Smooth muscle cell (in vitro differentiated cells): ENCODE measurements around the gene RDX. TPM values are rescaled to one million over a fixed set of nuclear protein-coding genes. Genes with fewer than 3 reads are reported as not detected.

Source experiments
- DNase-seq: peaks from one replicate; lab custom pipeline; 2025; ENCODE audit not compliant: unreplicated experiment; lab: John Stamatoyannopoulos, UW
- H2AFZ ChIP-seq: fragments of 200-600 bp; sonication (generic); 2 replicates; pipeline ENCODE4 v1.6.0; 2016; ENCODE audit warnings: antibody characterized with exemption, low read depth, mild to moderate bottlenecking
- H3F3A ChIP-seq: fragments of 200-600 bp; sonication (generic); 2 replicates; pipeline ENCODE4 v1.6.0; 2017; ENCODE audit warnings: antibody characterized with exemption, low read depth
- H3K27ac ChIP-seq: fragments of 200-600 bp; sonication (generic); 2 replicates; pipeline ENCODE4 v1.5.1; 2016; ENCODE audit warnings: low read depth, mild to moderate bottlenecking
- H3K27me3 ChIP-seq: fragments of 200-600 bp; sonication (generic); 2 replicates; pipeline ENCODE4 v1.6.1; 2016; ENCODE audit warnings: low read depth, mild to moderate bottlenecking
- H3K36me3 ChIP-seq: fragments of 200-600 bp; sonication (generic); 2 replicates; pipeline ENCODE4 v1.5.1; 2016; ENCODE audit warnings: low read depth
- H3K4me1 ChIP-seq: fragments of 200-600 bp; sonication (generic); 2 replicates; pipeline ENCODE4 v1.5.1; 2016; ENCODE audit warnings: low read depth
- H3K4me2 ChIP-seq: fragments of 200-600 bp; sonication (generic); 2 replicates; pipeline ENCODE4 v1.6.0; 2016; ENCODE audit warnings: mild to moderate bottlenecking
- H3K4me3 ChIP-seq: fragments of 200-600 bp; sonication (generic); 2 replicates; pipeline ENCODE4 v1.5.1; 2016; ENCODE audit warnings: mild to moderate bottlenecking
- H3K79me2 ChIP-seq: fragments of 200-600 bp; sonication (generic); 2 replicates; pipeline ENCODE4 v1.6.0; 2016; ENCODE audit warnings: low read depth, mild to moderate bottlenecking
- H3K9ac ChIP-seq: fragments of 200-600 bp; sonication (generic); 2 replicates; pipeline ENCODE4 v1.6.0; 2016; ENCODE audit warnings: low read depth
- H3K9me3 ChIP-seq: fragments of 200-600 bp; sonication (generic); replicated peaks from 2 replicates; pipeline ENCODE4 v1.5.1; 2016; ENCODE audit warnings: low read depth
- H4K20me1 ChIP-seq: fragments of 200-600 bp; sonication (generic); 2 replicates; pipeline ENCODE4 v1.6.0; 2016; ENCODE audit warnings: low read depth
- WGBS: methylation state at CpG from one replicate; pipeline ENCODE4 v1.1.7; 2016; ENCODE audit warnings: low lambda C conversion rate; 5-methylcytosine and 5-hydroxymethylcytosine counted together
- polyA plus RNA-seq: library from polyadenylated mRNA; unstranded; fragments of >200 nt; fragmentation: Nextera tagmentation; extraction: Ambion mirVana; gene quantifications from 2 replicates; pipeline ENCODE4 v1.2.1, GENCODE V29; 2016
- total RNA-seq: library from RNA; depleted of rRNA; stranded (reverse); fragments of >200 nt; gene quantifications from 2 replicates; pipeline ENCODE4 v1.2.3, GENCODE V29; 2014
- TF ChIP-seq, protein P1 (sequence below): fragments of 200-600 bp; sonication (generic); IDR thresholded peaks from 2 replicates; pipeline ENCODE4 v1.5.1; 2017; ENCODE audit warnings: borderline replicate concordance, mild to moderate bottlenecking, antibody characterized with exemption; ENCODE audit not compliant: insufficient read depth, poor library complexity, severe bottlenecking

Gene RDX
- total and polyA plus RNA-seq, 2 experiments from 2014 or later: 137 to 165 TPM

DNA sequence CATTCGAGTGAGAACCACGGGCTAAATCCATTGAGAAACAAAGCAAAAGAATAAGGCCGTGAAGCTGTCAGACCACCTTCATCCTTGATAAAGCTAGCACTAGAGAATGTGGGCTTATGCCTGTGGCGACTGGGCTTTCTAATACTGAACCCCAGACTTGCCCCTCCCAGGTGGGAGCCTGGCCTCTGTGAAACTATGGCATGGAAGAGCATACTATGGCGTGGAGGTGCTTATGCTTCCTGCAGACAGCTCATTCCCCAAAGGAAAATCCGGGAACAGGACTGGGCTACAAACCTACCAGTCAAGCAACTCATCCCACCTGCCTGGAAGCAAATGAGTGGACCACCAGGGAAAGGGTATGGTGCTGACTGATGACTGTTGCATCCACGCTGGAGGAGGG is 110.8 kb downstream of the RDX start:
- TF ChIP-seq, protein P1, sequence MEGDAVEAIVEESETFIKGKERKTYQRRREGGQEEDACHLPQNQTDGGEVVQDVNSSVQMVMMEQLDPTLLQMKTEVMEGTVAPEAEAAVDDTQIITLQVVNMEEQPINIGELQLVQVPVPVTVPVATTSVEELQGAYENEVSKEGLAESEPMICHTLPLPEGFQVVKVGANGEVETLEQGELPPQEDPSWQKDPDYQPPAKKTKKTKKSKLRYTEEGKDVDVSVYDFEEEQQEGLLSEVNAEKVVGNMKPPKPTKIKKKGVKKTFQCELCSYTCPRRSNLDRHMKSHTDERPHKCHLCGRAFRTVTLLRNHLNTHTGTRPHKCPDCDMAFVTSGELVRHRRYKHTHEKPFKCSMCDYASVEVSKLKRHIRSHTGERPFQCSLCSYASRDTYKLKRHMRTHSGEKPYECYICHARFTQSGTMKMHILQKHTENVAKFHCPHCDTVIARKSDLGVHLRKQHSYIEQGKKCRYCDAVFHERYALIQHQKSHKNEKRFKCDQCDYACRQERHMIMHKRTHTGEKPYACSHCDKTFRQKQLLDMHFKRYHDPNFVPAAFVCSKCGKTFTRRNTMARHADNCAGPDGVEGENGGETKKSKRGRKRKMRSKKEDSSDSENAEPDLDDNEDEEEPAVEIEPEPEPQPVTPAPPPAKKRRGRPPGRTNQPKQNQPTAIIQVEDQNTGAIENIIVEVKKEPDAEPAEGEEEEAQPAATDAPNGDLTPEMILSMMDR: no peak
- Histone ChIP-seq H3K9ac (no peak overlapping the region), H3K4me2 (no peak overlapping the region), H3K9me3 (no peaks in the 10 kb centered on the region), H4K20me1 (no peaks in the 10 kb centered on the region), H3K36me3 (no peaks in the 10 kb centered on the region), H2AFZ (no peak overlapping the region), H3K4me3 (no peak overlapping the region), H3F3A (no peaks in the 10 kb centered on the region), H3K4me1 (no peaks in the 10 kb centered on the region), H3K27me3 (no peaks in the 10 kb centered on the region), H3K27ac (no peak overlapping the region), H3K79me2 (no peaks in the 10 kb centered on the region)
- WGBS: 84% methylated on average over 7 of the region's 7 CpGs
- no peak for DNase-seq

DNA sequence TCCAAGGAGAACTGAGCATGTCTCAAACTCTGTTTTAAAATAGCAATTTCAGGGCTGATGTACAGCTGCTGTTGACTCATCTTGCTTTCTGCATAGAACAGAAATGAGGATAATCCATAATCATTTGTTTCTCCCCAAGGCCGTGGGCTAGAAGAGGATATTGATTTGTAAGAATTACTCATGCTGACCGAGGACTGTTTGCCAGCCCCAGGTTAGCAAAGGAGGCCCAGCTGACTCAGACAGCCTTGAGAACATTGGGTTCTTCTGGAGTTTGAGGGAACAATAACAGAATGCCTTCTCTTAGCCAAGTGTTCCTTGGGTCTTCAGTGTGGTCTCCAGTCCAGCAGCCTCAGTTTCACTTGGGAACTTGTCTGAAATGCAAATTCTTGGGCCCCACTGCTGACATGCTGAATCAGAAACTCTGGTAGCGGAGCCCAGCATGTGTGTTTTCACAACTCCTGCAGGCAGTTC is 111.3 kb downstream of the RDX start:
- no peak overlapping the region for H3K9ac ChIP-seq
- no peaks in the 10 kb centered on the region for H3K36me3 ChIP-seq
- H3F3A ChIP-seq: no peaks in the 10 kb centered on the region
- no peak for DNase-seq
- no peaks in the 10 kb centered on the region for H3K4me1 ChIP-seq
- TF ChIP-seq, protein P1: no peak
- H3K79me2 ChIP-seq: no peaks in the 10 kb centered on the region
- no peaks in the 10 kb centered on the region for H3K27me3 ChIP-seq
- no peaks in the 10 kb centered on the region for H4K20me1 ChIP-seq
- no peaks in the 10 kb centered on the region for H3K9me3 ChIP-seq
- H2AFZ ChIP-seq: no peak overlapping the region
- peak overlapping the region; percentile 8 for H3K4me2 ChIP-seq
- H3K27ac ChIP-seq: no peak overlapping the region
- WGBS: 49% methylated on average over 3 of the region's 3 CpGs
- no peak overlapping the region for H3K4me3 ChIP-seq

DNA sequence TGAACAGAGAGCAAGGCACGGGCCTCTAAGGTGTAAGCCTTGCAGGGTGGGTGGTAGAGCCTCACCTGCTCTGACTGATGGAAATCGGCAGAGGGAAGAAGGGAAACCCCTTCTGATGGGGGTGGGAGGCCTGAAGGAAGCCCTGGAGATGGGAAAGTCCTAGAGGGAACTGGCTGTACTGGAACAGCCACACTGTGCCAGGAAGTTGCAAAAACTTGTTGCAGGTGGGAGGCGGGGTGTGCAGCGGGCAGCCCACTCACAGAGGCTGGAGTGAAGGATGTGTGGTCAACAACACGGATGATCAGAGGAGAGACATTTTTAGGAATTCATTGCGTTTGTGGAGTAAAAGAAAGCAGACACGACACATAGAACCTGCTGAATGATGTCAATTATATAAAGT is 112.0 kb downstream of the RDX start:
- Histone ChIP-seq H3K4me1 (no peaks in the 10 kb centered on the region), H3K79me2 (no peaks in the 10 kb centered on the region), H3K4me2 (no peak overlapping the region), H3K9ac (no peak overlapping the region), H2AFZ (no peak overlapping the region), H4K20me1 (no peaks in the 10 kb centered on the region), H3K27ac (no peak overlapping the region), H3K27me3 (no peaks in the 10 kb centered on the region), H3K9me3 (no peaks in the 10 kb centered on the region), H3F3A (no peaks in the 10 kb centered on the region), H3K36me3 (no peaks in the 10 kb centered on the region), H3K4me3 (no peak overlapping the region)
- 94% methylated on average over 7 of the region's 7 CpGs for WGBS
- TF ChIP-seq, protein P1: no peak
- DNase-seq: no peak

DNA sequence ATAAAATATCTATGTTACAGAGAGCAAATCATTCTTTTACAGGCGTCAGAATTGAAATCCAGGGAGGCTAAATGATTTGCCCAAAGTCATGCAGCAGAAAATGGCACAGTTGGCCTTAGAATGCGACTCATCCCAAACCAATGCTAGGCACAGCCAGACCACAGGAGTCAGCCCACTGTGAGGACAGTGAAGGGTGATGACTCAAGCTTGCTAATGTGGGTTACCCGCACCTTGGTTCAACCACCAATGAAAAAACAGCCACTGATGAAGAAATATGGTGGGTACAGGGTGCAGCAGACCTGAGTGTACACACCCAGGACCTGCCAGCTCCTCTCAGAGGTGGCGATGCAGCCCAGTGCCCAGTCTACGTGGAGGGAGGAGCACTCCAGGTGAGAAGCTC is 113.5 kb downstream of the RDX start:
- Histone ChIP-seq H2AFZ (no peak overlapping the region), H3K4me3 (no peak overlapping the region), H3K9me3 (no peaks in the 10 kb centered on the region), H3K9ac (no peak overlapping the region), H3K27ac (no peak overlapping the region), H3K27me3 (no peaks in the 10 kb centered on the region), H3F3A (no peaks in the 10 kb centered on the region), H4K20me1 (no peaks in the 10 kb centered on the region), H3K79me2 (no peaks in the 10 kb centered on the region), H3K4me2 (no peak overlapping the region), H3K36me3 (no peaks in the 10 kb centered on the region), H3K4me1 (no peaks in the 10 kb centered on the region)
- TF ChIP-seq, protein P1: no peak
- WGBS: 81% methylated on average over 5 of the region's 5 CpGs
- DNase-seq: no peak
